Stimulated activated CD4-positive, alpha-beta T cell treated with anti-CD3 and anti-CD28 coated beads, TNF-alpha, amount 100 ng/mL, for 24 hours (primary cell): ENCODE results near the gene PPP1R14D.
A peak's percentile ranks its signal among the peaks of the same experiment; 100 is the strongest.

ENCODE experiments used
- DNase-seq, 3 experiments: peaks; one replicate each; pipeline ENCODE4 v3.0.0-alpha.2; 2020; ENCODE audit warnings: low read depth in 3 of 3

Gene PPP1R14D

DNA sequence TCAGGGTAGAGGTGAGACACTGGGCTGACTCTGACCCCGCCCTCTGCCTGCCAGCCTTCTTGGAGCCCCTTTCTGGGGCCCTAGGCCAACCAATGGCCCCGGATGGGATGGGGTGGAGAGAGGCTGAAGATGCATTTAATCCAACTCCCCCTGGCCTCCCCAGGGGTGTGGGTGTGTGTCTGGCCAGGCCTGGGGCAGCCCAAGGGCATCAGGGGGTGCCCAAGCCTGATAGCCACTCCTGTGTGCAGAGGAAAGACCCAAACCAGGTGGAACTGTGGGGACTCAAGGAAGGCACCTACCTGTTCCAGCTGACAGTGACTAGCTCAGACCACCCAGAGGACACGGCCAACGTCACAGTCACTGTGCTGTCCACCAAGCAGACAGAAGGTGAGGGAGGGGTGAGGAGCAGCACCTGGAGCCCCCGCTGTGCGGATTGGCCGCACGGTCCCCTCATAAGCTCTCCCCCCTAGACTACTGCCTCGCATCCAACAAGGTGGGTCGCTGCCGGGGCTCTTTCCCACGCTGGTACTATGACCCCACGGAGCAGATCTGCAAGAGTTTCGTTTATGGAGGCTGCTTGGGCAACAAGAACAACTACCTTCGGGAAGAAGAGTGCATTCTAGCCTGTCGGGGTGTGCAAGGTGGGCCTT is 24.9 kb upstream of the PPP1R14D start:
- DNase-seq, result no peak

- no peak for DNase-seq
Observed at GRCh38 chr15:40852529-40852928, 24.0 kb upstream of the PPP1R14D start.

GRCh38 chr15:40850576-40851112 is 22.1 kb upstream of the PPP1R14D start:
- DNase-seq, result no peak

DNA sequence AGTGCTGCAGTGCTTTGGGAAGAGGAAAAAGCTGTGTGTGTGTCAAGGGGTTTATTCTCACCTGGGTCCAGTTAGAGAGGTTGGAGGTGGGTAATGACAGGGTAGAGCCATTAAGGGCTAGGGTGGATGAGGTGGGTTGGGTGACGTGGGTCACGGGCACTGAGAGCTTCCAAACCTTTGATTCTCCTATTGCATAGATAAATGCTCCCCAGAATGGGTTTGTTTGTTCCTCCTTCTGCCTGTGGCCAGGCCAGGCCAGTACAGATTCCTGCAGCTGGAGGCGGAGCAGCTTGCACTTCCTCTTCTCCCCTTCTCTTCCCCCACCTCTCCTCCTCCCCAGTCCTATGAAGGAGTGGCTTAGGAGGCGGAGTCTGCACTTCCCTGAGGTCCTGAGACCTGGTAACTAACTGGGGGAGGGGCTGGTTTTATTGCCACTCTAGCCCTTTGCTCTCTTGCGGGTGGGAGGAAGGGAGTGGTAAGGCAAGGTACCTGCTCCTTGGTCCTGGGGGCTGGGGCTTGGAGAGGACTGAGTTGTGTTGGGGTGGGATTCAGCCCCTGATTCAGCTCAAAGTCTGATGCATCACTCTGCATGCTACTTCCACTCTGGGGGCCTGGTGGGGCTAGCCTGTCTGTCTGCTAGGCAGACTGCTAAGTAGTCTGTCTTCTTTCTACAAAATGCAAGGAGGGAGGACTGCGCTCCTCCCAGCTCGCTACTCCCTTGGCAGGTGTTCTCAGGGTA is 18.9 kb upstream of the PPP1R14D start:
- DNase-seq, result no peak

- DNase-seq, result no peak
Observed at GRCh38 chr15:40846841-40847222, 18.3 kb upstream of the PPP1R14D start.

GRCh38 chr15:40845511-40846284 is 17.2 kb upstream of the PPP1R14D start:
- DNase-seq, result no peak

GRCh38 chr15:40845036-40845435 is 16.5 kb upstream of the PPP1R14D start:
- DNase-seq, result no peak

DNA sequence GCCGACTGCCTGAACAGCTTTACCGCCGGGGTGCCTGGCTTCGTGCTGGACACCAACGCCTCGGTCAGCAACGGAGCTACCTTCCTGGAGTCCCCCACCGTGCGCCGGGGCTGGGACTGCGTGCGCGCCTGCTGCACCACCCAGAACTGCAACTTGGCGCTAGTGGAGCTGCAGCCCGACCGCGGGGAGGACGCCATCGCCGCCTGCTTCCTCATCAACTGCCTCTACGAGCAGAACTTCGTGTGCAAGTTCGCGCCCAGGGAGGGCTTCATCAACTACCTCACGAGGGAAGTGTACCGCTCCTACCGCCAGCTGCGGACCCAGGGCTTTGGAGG is 16.2 kb upstream of the PPP1R14D start:
- peak in 1 of 3 experiments; percentile 38 for DNase-seq

GRCh38 chr15:40843885-40844695 is 15.6 kb upstream of the PPP1R14D start, which contains the start of gene SPINT1:
TSS of gene SPINT1 (plus strand) at chr15:40844048. CDS start at chr15:40844555, 507 bp downstream.
- peak; percentile 35 to 84 (median 60) for DNase-seq

- DNase-seq, result no peak
Observed at GRCh38 chr15:40843261-40843884, 14.9 kb upstream of the PPP1R14D start.

DNA sequence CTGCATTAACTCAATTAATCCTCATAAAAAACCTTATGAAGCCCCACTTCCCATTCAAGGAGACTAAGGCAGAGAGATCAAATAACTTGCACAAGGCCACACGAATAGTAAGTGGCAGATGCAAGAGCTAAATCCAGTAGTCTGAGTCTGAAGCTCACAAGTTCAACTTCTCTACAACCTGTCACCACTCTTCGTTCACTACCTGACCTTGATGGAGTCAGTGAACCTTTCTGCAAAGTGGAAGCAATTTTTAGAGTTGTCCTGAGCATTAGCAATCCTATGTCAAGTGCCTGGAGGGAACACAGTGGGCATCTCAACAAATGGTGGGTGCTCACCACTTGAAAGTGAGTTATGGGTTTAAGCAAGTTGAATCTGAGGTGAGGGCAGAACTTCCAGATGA is 13.2 kb upstream of the PPP1R14D start:
- DNase-seq, result no peak

- no peak for DNase-seq
Observed at GRCh38 chr15:40838756-40839155, 10.2 kb upstream of the PPP1R14D start.

DNA sequence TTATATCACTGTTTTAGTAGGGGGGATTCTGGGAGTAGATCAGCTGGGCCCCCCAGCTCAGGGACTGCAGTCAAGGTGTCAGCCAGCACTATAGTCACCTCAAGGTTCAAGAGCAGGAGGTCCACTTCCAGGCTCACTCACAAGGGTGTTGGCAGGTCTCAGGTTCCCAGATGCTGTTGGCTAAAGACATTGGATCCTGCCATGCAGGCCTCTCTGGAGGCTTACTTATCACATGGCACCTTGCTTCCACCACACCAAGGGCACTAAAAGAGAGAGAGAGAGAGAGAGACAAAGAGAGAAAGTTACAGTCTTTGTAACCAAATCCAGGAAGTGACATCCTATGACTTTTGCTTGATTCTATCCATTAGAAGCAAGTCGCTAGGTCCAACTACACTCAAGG is 7.5 kb upstream of the PPP1R14D start:
- no peak for DNase-seq

- no peak for DNase-seq
Observed at GRCh38 chr15:40832903-40833302, 4.4 kb upstream of the PPP1R14D start.

DNA sequence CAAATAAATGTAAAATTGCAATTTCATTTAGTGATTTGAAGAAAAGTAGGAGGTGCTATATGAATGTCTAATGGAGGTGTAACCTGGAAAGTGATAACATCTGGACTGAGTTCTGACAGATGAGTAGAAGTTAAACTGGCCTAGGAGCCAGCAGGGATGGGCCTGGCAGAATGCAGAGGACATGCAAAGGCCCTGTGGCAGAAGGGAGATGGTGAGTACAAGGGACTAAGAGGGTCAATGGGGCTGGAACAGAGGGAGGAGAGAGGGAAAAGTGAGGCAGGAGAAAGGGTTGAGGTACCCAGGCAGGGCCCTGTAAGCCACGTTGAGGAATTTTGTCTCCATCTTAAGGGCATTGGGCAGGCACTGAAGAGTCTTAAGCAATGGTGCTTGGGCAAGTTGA is 3.4 kb upstream of the PPP1R14D start:
- no peak for DNase-seq

GRCh38 chr15:40830884-40831283 is 2.4 kb upstream of the PPP1R14D start:
- no peak for DNase-seq

DNA sequence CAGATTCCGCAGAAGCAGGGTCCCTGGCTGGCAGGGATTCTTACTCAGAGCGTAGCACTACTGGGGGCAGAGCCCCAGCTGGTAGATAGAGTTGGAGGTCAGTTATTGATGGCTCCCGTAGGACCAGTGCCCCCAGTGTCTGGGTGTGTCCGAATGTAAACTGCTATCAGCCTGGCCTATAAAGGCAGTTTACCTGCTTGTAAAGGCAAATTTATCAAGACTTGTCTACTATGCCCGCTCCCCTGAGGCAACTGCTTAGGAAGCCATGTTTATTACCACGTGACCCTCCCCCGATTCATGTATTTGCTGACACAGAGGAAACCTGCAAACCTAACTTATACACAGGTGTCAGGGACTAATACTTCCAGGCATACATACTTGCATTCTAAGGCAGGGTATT is 607 bp upstream of the PPP1R14D start:
- no peak for DNase-seq

GRCh38 chr15:40826423-40827075 is 2.0 kb downstream of the PPP1R14D start:
- no peak for DNase-seq

DNA sequence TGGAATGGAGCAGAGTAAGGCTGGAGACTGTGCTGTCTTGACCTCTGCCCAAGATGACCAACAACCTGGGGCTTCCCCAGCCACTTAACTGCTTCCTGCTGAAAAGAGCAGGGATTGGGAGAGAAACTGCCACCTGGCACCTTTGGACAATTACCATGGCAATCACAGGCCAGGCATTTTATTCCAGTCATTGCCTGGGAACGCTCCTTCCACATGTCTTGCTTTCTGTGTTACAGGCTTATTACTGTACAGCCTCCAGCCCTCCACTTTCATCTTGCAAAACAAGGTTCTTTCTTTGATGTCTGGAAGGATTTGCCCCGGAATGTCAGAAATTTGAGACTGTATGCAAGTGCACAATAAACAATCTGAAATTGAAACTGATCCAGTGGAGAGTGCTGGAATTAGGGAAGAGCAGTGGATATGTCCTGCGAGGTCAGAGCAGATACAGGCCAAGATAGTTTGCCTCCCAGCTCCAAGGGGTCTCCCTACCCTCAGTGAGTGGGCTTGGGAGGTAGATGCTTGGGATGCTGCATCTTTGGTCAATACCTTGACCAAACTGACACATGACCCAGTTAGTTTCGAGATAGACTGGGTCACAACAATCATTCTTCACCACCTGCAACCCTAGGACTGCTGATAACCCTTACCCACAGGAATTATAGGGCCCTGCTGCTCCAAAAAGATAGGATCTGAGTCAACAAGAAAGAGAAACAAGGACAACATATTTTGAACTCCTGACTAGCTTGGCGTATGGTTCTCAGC is 2.7 kb downstream of the PPP1R14D start:
- DNase-seq, result no peak
